Astrocyte (in vitro differentiated cells and primary cell): ENCODE measurements around the gene CHCHD2. TPM values are rescaled to one million over a fixed set of nuclear protein-coding genes. Genes with fewer than 3 reads are reported as not detected.
"Not testable (repeated sequence)": the region's sequence is repeated elsewhere in the genome, so short reads cannot be mapped to it uniquely, and the experiment has no call there.

Experiments
- DNase-seq: peaks from one replicate; pipeline ENCODE4 v3.0.0-alpha.2; 2010; ENCODE audit warnings: low read depth
- FAIRE-seq: peaks from 2 replicates; lab custom pipeline; 2011; peaks lifted over from hg19 to GRCh38; lab: Jason Lieb, UNC
- H2AFZ ChIP-seq: 2 replicates; pipeline ENCODE4 v1.6.0; 2012; ENCODE audit warnings: low read depth, low read length, inconsistent platforms
- H3K27ac ChIP-seq: 2 replicates; pipeline ENCODE4 v1.5.1; 2011; ENCODE audit warnings: low read depth, low read length, inconsistent platforms
- H3K27me3 ChIP-seq: 2 replicates; pipeline ENCODE4 v1.6.0; 2011; ENCODE audit warnings: low read length, inconsistent platforms; ENCODE audit not compliant: insufficient read depth
- H3K36me3 ChIP-seq: 2 replicates; pipeline ENCODE4 v1.5.1; 2011; ENCODE audit warnings: low read length, inconsistent platforms; ENCODE audit not compliant: insufficient read depth
- H3K4me1 ChIP-seq: 2 replicates; pipeline ENCODE4 v1.5.1; 2011; ENCODE audit warnings: low read length, inconsistent platforms; ENCODE audit not compliant: insufficient read depth
- H3K4me2 ChIP-seq: 2 replicates; pipeline ENCODE4 v1.6.0; 2012; ENCODE audit warnings: low read length, inconsistent platforms
- H3K4me3 ChIP-seq: 2 replicates; pipeline ENCODE4 v1.5.1; 2011; ENCODE audit warnings: low read depth, mild to moderate bottlenecking, low read length, inconsistent platforms; ENCODE audit not compliant: insufficient read depth
- H3K79me2 ChIP-seq: 2 replicates; pipeline ENCODE4 v1.6.0; 2012; ENCODE audit warnings: mild to moderate bottlenecking, low read length, inconsistent platforms; ENCODE audit not compliant: insufficient read depth
- H3K9ac ChIP-seq: 2 replicates; pipeline ENCODE4 v1.6.0; 2012; ENCODE audit warnings: mild to moderate bottlenecking, low read length, inconsistent platforms
- H3K9me3 ChIP-seq: 2 replicates; pipeline ENCODE4 v1.5.1; 2012; ENCODE audit warnings: low read depth, mild to moderate bottlenecking, low read length, inconsistent platforms; ENCODE audit not compliant: insufficient read depth
- H4K20me1 ChIP-seq: 2 replicates; pipeline ENCODE4 v1.6.0; 2012; ENCODE audit warnings: low read length, inconsistent platforms; ENCODE audit not compliant: insufficient read depth
- H3K27ac Mint-ChIP-seq: one replicate; pipeline ENCODE4 v1.8.0; 2021; ENCODE audit warnings: mild to moderate bottlenecking, mixed read lengths; ENCODE audit not compliant: unreplicated experiment
- H3K27me3 Mint-ChIP-seq: one replicate; pipeline ENCODE4 v1.8.0; 2021; ENCODE audit warnings: low read depth, mixed read lengths; ENCODE audit not compliant: unreplicated experiment
- H3K36me3 Mint-ChIP-seq: one replicate; pipeline ENCODE4 v1.8.0; 2021; ENCODE audit warnings: low read depth, mixed read lengths; ENCODE audit not compliant: unreplicated experiment
- H3K4me1 Mint-ChIP-seq: one replicate; pipeline ENCODE4 v1.8.0; 2021; ENCODE audit warnings: low read depth, mixed read lengths; ENCODE audit not compliant: unreplicated experiment
- H3K4me3 Mint-ChIP-seq: one replicate; pipeline ENCODE4 v1.8.0; 2021; ENCODE audit warnings: mild to moderate bottlenecking, moderate library complexity, mixed read lengths; ENCODE audit not compliant: unreplicated experiment
- H3K9me3 Mint-ChIP-seq: one replicate; pipeline ENCODE4 v1.8.0; 2021; ENCODE audit warnings: mild to moderate bottlenecking, mixed read lengths; ENCODE audit not compliant: unreplicated experiment
- EZH2 ChIP-seq: IDR thresholded peaks from 2 replicates; pipeline ENCODE4 v1.6.1; 2012; ENCODE audit warnings: mild to moderate bottlenecking, low read length, inconsistent platforms; ENCODE audit not compliant: insufficient read depth
- total RNA-seq: library from RNA; stranded (reverse); gene quantifications from 2 replicates; pipeline ENCODE4 v1.2.1, GENCODE V29; 2021
- TF ChIP-seq, protein P1 (sequence below): IDR thresholded peaks from 2 replicates; pipeline ENCODE4 v1.5.1; 2011; ENCODE audit warnings: low read depth, mild to moderate bottlenecking, inconsistent platforms, low read length, moderate library complexity; ENCODE audit not compliant: insufficient read depth

Gene CHCHD2
- total RNA-seq, 1 donor from 2014 or later = not detected

- Mint-ChIP-seq H3K4me1 (no peaks in the 10 kb centered on the region), H3K27me3 (no peaks in the 10 kb centered on the region), H3K36me3 (peaks cover 4% of the 10 kb centered on the region), H3K4me3 (no peak within 1 kb of the TSS), H3K9me3 (no peaks in the 10 kb centered on the region), H3K27ac (no peak within 1 kb of the TSS)
- H3K4me2 ChIP-seq = peak within 1 kb of the TSS; percentile 62
- DNase-seq = peak; percentile 72
- TF ChIP-seq, protein P1, sequence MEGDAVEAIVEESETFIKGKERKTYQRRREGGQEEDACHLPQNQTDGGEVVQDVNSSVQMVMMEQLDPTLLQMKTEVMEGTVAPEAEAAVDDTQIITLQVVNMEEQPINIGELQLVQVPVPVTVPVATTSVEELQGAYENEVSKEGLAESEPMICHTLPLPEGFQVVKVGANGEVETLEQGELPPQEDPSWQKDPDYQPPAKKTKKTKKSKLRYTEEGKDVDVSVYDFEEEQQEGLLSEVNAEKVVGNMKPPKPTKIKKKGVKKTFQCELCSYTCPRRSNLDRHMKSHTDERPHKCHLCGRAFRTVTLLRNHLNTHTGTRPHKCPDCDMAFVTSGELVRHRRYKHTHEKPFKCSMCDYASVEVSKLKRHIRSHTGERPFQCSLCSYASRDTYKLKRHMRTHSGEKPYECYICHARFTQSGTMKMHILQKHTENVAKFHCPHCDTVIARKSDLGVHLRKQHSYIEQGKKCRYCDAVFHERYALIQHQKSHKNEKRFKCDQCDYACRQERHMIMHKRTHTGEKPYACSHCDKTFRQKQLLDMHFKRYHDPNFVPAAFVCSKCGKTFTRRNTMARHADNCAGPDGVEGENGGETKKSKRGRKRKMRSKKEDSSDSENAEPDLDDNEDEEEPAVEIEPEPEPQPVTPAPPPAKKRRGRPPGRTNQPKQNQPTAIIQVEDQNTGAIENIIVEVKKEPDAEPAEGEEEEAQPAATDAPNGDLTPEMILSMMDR = peak; percentile 40
- TF ChIP-seq EZH2 = no peak
- no peaks in the 10 kb centered on the region for H4K20me1 ChIP-seq
- no peaks in the 10 kb centered on the region for H3K36me3 ChIP-seq
- H3K4me1 ChIP-seq = peaks cover 13% of the 10 kb centered on the region
- H3K9me3 ChIP-seq = no peaks in the 10 kb centered on the region
- H3K27ac ChIP-seq = no peak within 1 kb of the TSS
- H3K79me2 ChIP-seq = no peaks in the 10 kb centered on the region
- peak; percentile 80 for FAIRE-seq
- no peak within 1 kb of the TSS for H3K4me3 ChIP-seq
- no peaks in the 10 kb centered on the region for H3K27me3 ChIP-seq
- H2AFZ ChIP-seq = no peak within 1 kb of the TSS
- H3K9ac ChIP-seq = no peak within 1 kb of the TSS
Observed at GRCh38 chr7:56092789-56093531, 13.3 kb downstream of the CHCHD2 start, which contains the start of gene PHKG1. TSS of gene PHKG1 (minus strand) at chr7:56092952. CDS start at chr7:56088941, 4,011 bp downstream.

- not testable (repeated sequence) for H3K4me1 Mint-ChIP-seq, H3K27ac ChIP-seq, H3K4me3 Mint-ChIP-seq, H2AFZ ChIP-seq, H3K9me3 Mint-ChIP-seq, H3K4me1 ChIP-seq, H3K27me3 ChIP-seq, DNase-seq, H3K9me3 ChIP-seq, FAIRE-seq, H3K36me3 Mint-ChIP-seq, H3K9ac ChIP-seq, H3K27me3 Mint-ChIP-seq, H4K20me1 ChIP-seq, H3K79me2 ChIP-seq, H3K4me3 ChIP-seq, H3K36me3 ChIP-seq, H3K27ac Mint-ChIP-seq
- H3K4me2 ChIP-seq = peak overlapping the region; percentile 62
Observed at GRCh38 chr7:56092388-56092787, 13.9 kb downstream of the CHCHD2 start.

DNA sequence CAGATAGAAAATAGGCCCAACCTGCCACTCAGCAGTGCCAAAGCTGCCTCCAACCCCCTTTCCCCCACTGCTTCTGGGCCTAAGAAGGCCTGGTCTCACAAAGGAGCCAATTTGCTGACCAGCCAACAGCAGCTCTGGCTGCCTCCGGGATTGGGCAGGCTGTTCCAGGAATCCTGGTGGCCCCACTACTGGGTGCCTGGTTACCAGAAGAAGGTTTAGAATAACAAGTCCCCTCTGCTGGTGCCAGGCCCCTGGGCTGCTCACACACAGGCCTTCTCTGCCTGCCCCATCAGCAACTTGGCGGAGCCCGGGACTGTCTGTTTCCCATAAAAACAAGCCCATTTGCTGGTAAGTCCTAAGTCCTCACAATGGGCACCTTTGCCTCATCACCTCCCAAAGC is 14.7 kb downstream of the CHCHD2 start:
- H3K9ac ChIP-seq = no peak overlapping the region
- no peak overlapping the region for H2AFZ ChIP-seq
- Mint-ChIP-seq H3K9me3 (no peaks in the 10 kb centered on the region), H3K27ac (no peak overlapping the region), H3K4me3 (no peak overlapping the region), H3K36me3 (peaks cover 4% of the 10 kb centered on the region), H3K27me3 (no peaks in the 10 kb centered on the region), H3K4me1 (no peaks in the 10 kb centered on the region)
- H3K27me3 ChIP-seq = no peaks in the 10 kb centered on the region
- TF ChIP-seq EZH2 = no peak
- TF ChIP-seq, protein P1 = no peak
- no peak for FAIRE-seq
- no peak overlapping the region for H3K27ac ChIP-seq
- H3K4me1 ChIP-seq = peaks cover 8% of the 10 kb centered on the region
- no peaks in the 10 kb centered on the region for H3K36me3 ChIP-seq
- DNase-seq = peak; percentile 6
- no peak overlapping the region for H3K4me3 ChIP-seq
- H3K9me3 ChIP-seq = no peaks in the 10 kb centered on the region
- H3K4me2 ChIP-seq = no peak overlapping the region
- H4K20me1 ChIP-seq = no peaks in the 10 kb centered on the region
- H3K79me2 ChIP-seq = no peaks in the 10 kb centered on the region
